ENCODE data around the gene SRSF2. TPM values are rescaled to one million over a fixed set of nuclear protein-coding genes. Genes with fewer than 3 reads are reported as not detected.
"Not testable (repeated sequence)": the region's sequence is repeated elsewhere in the genome, so short reads cannot be mapped to it uniquely, and the experiment has no call there.

Gene SRSF2
- total and polyA plus RNA-seq, 2 donors, result 225 to 245 TPM

- WGBS, result 92% methylated on average over 33 of the region's 33 CpGs
- Histone ChIP-seq H3K27me3 (ENCODE audit: control insufficient read depth in 2 of 2, insufficient read depth in 1 of 2, low read length in 1 of 2) (no peaks in the 10 kb centered on the region), H3K36me3 (ENCODE audit: control insufficient read depth in 2 of 2, insufficient read depth in 2 of 2, low read length in 1 of 2) (no peaks in the 10 kb centered on the region), H3K27ac (ENCODE audit: low read depth in 1 of 2, low read length in 1 of 2) (peak overlapping the region; percentile 66 to 70), H3K4me3 (ENCODE audit: low read length in 2 of 2) (no peak overlapping the region), H3K4me1 (ENCODE audit: control insufficient read depth in 2 of 2, insufficient read depth in 2 of 2, low read length in 2 of 2) (peaks cover 0 to 33% of the 10 kb centered on the region in 2 donors), H3K9me3 (ENCODE audit: control insufficient read depth in 2 of 2, insufficient read depth in 1 of 2, low read length in 1 of 2) (no peaks in the 10 kb centered on the region)
- no peak for DNase-seq (ENCODE audit: low read depth in 6 of 9, low spot score in 9 of 9)
These were observed 36.3 kb downstream of the SRSF2 start for GRCh38 chr17:76700617-76701470.

DNA sequence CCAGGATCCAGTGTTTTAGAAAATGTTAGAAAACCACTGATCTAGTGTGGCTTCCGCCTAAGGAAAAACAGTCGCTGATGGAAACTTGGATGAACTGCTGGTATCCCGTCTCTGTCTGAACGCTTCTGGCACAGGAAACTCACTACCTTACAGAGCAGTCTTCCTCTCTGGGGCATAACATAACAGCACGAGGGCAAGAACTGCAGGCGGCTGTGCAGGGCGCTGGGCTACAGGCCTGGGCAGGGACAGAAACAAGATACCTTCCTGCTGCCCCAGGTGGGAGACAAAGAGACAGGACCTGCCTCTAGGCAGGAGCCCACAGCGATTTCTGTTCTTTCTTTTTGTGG lies 36.9 kb downstream of the SRSF2 start:
- Histone ChIP-seq H3K4me3 (ENCODE audit: low read length in 2 of 2) (no peak overlapping the region), H3K27ac (ENCODE audit: low read depth in 1 of 2, low read length in 1 of 2) (peak overlapping the region; percentile 66 to 70), H3K4me1 (ENCODE audit: control insufficient read depth in 2 of 2, insufficient read depth in 2 of 2, low read length in 2 of 2) (peaks cover 0 to 38% of the 10 kb centered on the region in 2 donors), H3K36me3 (ENCODE audit: control insufficient read depth in 2 of 2, insufficient read depth in 2 of 2, low read length in 1 of 2) (no peaks in the 10 kb centered on the region), H3K9me3 (ENCODE audit: control insufficient read depth in 2 of 2, insufficient read depth in 1 of 2, low read length in 1 of 2) (no peaks in the 10 kb centered on the region), H3K27me3 (ENCODE audit: control insufficient read depth in 2 of 2, insufficient read depth in 1 of 2, low read length in 1 of 2) (no peaks in the 10 kb centered on the region)
- 90% methylated on average over 8 of the region's 8 CpGs for WGBS
- DNase-seq (ENCODE audit: low read depth in 6 of 9, low spot score in 9 of 9), result no peak

DNA sequence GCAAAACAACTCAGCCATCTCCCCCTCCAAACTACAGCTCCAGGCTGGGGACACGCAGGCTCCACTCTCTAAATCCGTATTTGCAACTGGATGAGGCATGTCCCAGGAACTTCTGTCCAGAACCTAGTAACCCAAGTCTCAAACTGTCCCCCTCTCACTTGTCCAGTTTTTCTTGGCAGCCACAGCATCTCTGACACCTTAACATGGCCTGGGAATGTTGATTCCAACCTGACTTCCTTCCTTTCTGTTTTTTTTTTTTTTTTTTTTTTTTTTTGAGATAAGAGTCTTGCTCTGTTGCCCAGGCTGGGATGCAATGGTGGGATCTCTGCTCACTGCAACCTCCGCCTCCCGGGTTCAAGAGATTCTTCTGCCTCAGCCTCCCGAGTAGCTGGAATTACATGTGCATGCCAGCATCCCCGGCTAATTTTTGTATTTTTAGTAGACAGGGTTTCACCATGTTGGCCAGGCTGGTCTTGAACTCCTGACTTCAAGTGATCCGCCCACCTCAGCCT lies 38.6 kb downstream of the SRSF2 start:
- H3K4me3 ChIP-seq (ENCODE audit: low read length in 2 of 2); H3K27ac ChIP-seq (ENCODE audit: low read depth in 1 of 2, low read length in 1 of 2); H3K9me3 ChIP-seq (ENCODE audit: control insufficient read depth in 2 of 2, insufficient read depth in 1 of 2, low read length in 1 of 2); DNase-seq (ENCODE audit: low read depth in 6 of 9, low spot score in 9 of 9); H3K36me3 ChIP-seq (ENCODE audit: control insufficient read depth in 2 of 2, insufficient read depth in 2 of 2, low read length in 1 of 2); H3K27me3 ChIP-seq (ENCODE audit: control insufficient read depth in 2 of 2, insufficient read depth in 1 of 2, low read length in 1 of 2): not testable (repeated sequence)
- peaks cover 0 to 34% of the 10 kb centered on the region in 2 donors for H3K4me1 ChIP-seq (ENCODE audit: control insufficient read depth in 2 of 2, insufficient read depth in 2 of 2, low read length in 2 of 2)
- 97% methylated on average over 7 of the region's 7 CpGs for WGBS

DNA sequence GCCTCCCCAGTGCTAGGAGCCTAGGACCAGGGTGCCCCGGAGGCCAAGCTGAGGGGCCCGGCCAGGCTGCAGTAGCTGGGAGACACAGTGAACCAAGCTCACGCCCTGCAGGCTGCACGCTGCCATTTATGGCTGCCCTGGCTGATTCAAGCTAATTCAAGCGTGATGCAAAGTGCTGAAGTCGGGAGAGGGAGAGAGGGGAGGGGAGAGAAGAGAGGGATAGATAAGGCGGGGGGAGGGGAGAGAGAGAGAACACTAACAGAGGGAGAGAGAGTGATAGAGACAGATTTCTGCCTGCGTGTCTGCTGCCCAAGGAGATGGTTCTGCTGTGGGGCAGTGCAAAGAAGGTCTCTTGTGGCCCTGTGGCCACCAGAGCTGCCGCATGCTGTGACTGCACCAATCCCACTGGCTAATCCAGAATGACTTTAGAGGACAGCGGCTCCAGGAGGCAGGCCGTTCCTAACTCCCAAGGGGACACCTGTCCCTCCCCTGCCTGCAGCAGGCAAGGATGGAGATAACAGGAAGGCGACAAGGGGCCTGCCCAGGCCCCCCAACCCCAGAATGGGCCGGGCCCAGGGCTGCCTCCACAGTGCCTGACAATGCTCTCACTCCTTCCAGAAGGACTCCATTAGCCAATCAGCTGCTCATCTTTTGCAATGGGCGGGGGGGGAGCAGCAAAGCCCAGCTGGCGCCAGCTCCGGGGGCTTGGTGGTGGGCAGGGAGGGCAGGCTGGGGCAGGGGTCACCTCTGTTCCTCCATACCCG lies 39.2 kb downstream of the SRSF2 start:
- Histone ChIP-seq H3K36me3 (ENCODE audit: control insufficient read depth in 2 of 2, insufficient read depth in 2 of 2, low read length in 1 of 2) (no peaks in the 10 kb centered on the region), H3K4me1 (ENCODE audit: control insufficient read depth in 2 of 2, insufficient read depth in 2 of 2, low read length in 2 of 2) (peaks cover 0 to 34% of the 10 kb centered on the region in 2 donors), H3K4me3 (ENCODE audit: low read length in 2 of 2) (no peak overlapping the region), H3K27ac (ENCODE audit: low read depth in 1 of 2, low read length in 1 of 2) (peak overlapping the region in 1 of 2 donors; percentile 17), H3K9me3 (ENCODE audit: control insufficient read depth in 2 of 2, insufficient read depth in 1 of 2, low read length in 1 of 2) (no peaks in the 10 kb centered on the region), H3K27me3 (ENCODE audit: control insufficient read depth in 2 of 2, insufficient read depth in 1 of 2, low read length in 1 of 2) (no peaks in the 10 kb centered on the region)
- DNase-seq (ENCODE audit: low read depth in 6 of 9, low spot score in 9 of 9), result no peak
- WGBS, result 92% methylated on average over 17 of the region's 17 CpGs

- Histone ChIP-seq H3K4me3 (ENCODE audit: low read length in 2 of 2) (no peak overlapping the region), H3K9me3 (ENCODE audit: control insufficient read depth in 2 of 2, insufficient read depth in 1 of 2, low read length in 1 of 2) (no peaks in the 10 kb centered on the region), H3K36me3 (ENCODE audit: control insufficient read depth in 2 of 2, insufficient read depth in 2 of 2, low read length in 1 of 2) (no peaks in the 10 kb centered on the region), H3K27ac (ENCODE audit: low read depth in 1 of 2, low read length in 1 of 2) (peak overlapping the region in 1 of 2 donors; percentile 17), H3K4me1 (ENCODE audit: control insufficient read depth in 2 of 2, insufficient read depth in 2 of 2, low read length in 2 of 2) (peaks cover 0 to 34% of the 10 kb centered on the region in 2 donors), H3K27me3 (ENCODE audit: control insufficient read depth in 2 of 2, insufficient read depth in 1 of 2, low read length in 1 of 2) (no peaks in the 10 kb centered on the region)
- 91% methylated on average over 25 of the region's 25 CpGs for whole genome bisulfite sequencing
- DNase-seq (ENCODE audit: low read depth in 6 of 9, low spot score in 9 of 9), result no peak
These were observed 40.1 kb downstream of the SRSF2 start for GRCh38 chr17:76696763-76697701.

GRCh38 chr17:76695059-76695831 lies 41.9 kb downstream of the SRSF2 start:
- H3K9me3 ChIP-seq (ENCODE audit: control insufficient read depth in 2 of 2, insufficient read depth in 1 of 2, low read length in 1 of 2), result no peaks in the 10 kb centered on the region
- no peaks in the 10 kb centered on the region for H3K36me3 ChIP-seq (ENCODE audit: control insufficient read depth in 2 of 2, insufficient read depth in 2 of 2, low read length in 1 of 2)
- peaks cover 0 to 30% of the 10 kb centered on the region in 2 donors for H3K4me1 ChIP-seq (ENCODE audit: control insufficient read depth in 2 of 2, insufficient read depth in 2 of 2, low read length in 2 of 2)
- H3K27me3 ChIP-seq (ENCODE audit: control insufficient read depth in 2 of 2, insufficient read depth in 1 of 2, low read length in 1 of 2), result no peaks in the 10 kb centered on the region
- H3K27ac ChIP-seq (ENCODE audit: low read depth in 1 of 2, low read length in 1 of 2), result no peak overlapping the region
- no peak overlapping the region for H3K4me3 ChIP-seq (ENCODE audit: low read length in 2 of 2)
- WGBS, result 92% methylated on average over 16 of the region's 16 CpGs
- no peak for DNase-seq (ENCODE audit: low read depth in 6 of 9, low spot score in 9 of 9)

- no peak overlapping the region for H3K27ac ChIP-seq (ENCODE audit: low read depth in 1 of 2, low read length in 1 of 2)
- H3K9me3 ChIP-seq (ENCODE audit: control insufficient read depth in 2 of 2, insufficient read depth in 1 of 2, low read length in 1 of 2), result peaks cover 0 to 4% of the 10 kb centered on the region in 2 donors
- no peaks in the 10 kb centered on the region for H3K27me3 ChIP-seq (ENCODE audit: control insufficient read depth in 2 of 2, insufficient read depth in 1 of 2, low read length in 1 of 2)
- no peaks in the 10 kb centered on the region for H3K36me3 ChIP-seq (ENCODE audit: control insufficient read depth in 2 of 2, insufficient read depth in 2 of 2, low read length in 1 of 2)
- no peak overlapping the region for H3K4me3 ChIP-seq (ENCODE audit: low read length in 2 of 2)
- WGBS, result 98% methylated on average over 14 of the region's 14 CpGs
- no peak for DNase-seq (ENCODE audit: low read depth in 6 of 9, low spot score in 9 of 9)
- peaks cover 0 to 23% of the 10 kb centered on the region in 2 donors for H3K4me1 ChIP-seq (ENCODE audit: control insufficient read depth in 2 of 2, insufficient read depth in 2 of 2, low read length in 2 of 2)
These were observed 45.5 kb downstream of the SRSF2 start for GRCh38 chr17:76691379-76692191.

Measured in thymus (tissue), 11 donors.